HG03175 (cell line): Measurements from ENCODE around the gene ZNF22.

Experiments used
- ATAC-seq: cut with Tn5 transposase; IDR thresholded peaks from one replicate; pipeline ENCODE4 v1.9.1; 2021; ENCODE audit warnings: mild to moderate bottlenecking, moderate library complexity; ENCODE audit not compliant: unreplicated experiment

Gene ZNF22

GRCh38 chr10:44989597-44990301 lies 11.0 kb upstream of the ZNF22 start:
- no peak for ATAC-seq

- no peak for ATAC-seq
Measured at GRCh38 chr10:44990302-44990655, 10.4 kb upstream of the ZNF22 start.

- no peak for ATAC-seq
Measured at GRCh38 chr10:44990965-44991364, 9.8 kb upstream of the ZNF22 start.

GRCh38 chr10:44991571-44991970 lies 9.2 kb upstream of the ZNF22 start:
- no peak for ATAC-seq

GRCh38 chr10:44992070-44992731 lies 8.5 kb upstream of the ZNF22 start:
- ATAC-seq: no peak

- no peak for ATAC-seq
Measured at GRCh38 chr10:44992732-44993225, 7.9 kb upstream of the ZNF22 start.

- ATAC-seq: no peak
Measured at GRCh38 chr10:44993226-44993921, 7.3 kb upstream of the ZNF22 start.

- ATAC-seq: no peak
Measured at GRCh38 chr10:44993922-44994751, 6.6 kb upstream of the ZNF22 start.

- no peak for ATAC-seq
Measured at GRCh38 chr10:44994752-44995530, 5.8 kb upstream of the ZNF22 start.

GRCh38 chr10:44995581-44995913 lies 5.2 kb upstream of the ZNF22 start:
- ATAC-seq: no peak

GRCh38 chr10:44995914-44996669 lies 4.6 kb upstream of the ZNF22 start:
- ATAC-seq: no peak

GRCh38 chr10:44997105-44997748 lies 3.5 kb upstream of the ZNF22 start:
- ATAC-seq: no peak

- ATAC-seq: no peak
Measured at GRCh38 chr10:44998146-44998631, 2.5 kb upstream of the ZNF22 start.

GRCh38 chr10:45000138-45000751 lies 478 bp upstream of the ZNF22 start:
- ATAC-seq: peak; percentile 0

- peak; percentile 88 for ATAC-seq
Measured at GRCh38 chr10:45001381-45002148, 842 bp downstream of the ZNF22 start.

- no peak for ATAC-seq
Measured at GRCh38 chr10:45003432-45004000, 2.8 kb downstream of the ZNF22 start.

- no peak for ATAC-seq
Measured at GRCh38 chr10:45004661-45005060, 3.9 kb downstream of the ZNF22 start.

GRCh38 chr10:45005284-45005683 lies 4.6 kb downstream of the ZNF22 start:
- ATAC-seq: no peak
